H54 (cell line): ENCODE data around the gene TBCC.

Experiments
- DNase-seq: peaks from one replicate; pipeline ENCODE4 v3.0.0; 2011; ENCODE audit warnings: low spot score, mixed read lengths; ENCODE audit not compliant: insufficient read length
- FAIRE-seq: peaks from 3 replicates; lab custom pipeline; 2011; peaks lifted over from hg19 to GRCh38; lab: Jason Lieb, UNC
- POLR2A ChIP-seq: IDR thresholded peaks from 2 replicates; pipeline ENCODE4 v1.6.1; 2011; ENCODE audit warnings: low read depth, mild to moderate bottlenecking, low read length

TBCC gene, protein sequence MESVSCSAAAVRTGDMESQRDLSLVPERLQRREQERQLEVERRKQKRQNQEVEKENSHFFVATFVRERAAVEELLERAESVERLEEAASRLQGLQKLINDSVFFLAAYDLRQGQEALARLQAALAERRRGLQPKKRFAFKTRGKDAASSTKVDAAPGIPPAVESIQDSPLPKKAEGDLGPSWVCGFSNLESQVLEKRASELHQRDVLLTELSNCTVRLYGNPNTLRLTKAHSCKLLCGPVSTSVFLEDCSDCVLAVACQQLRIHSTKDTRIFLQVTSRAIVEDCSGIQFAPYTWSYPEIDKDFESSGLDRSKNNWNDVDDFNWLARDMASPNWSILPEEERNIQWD

DNA sequence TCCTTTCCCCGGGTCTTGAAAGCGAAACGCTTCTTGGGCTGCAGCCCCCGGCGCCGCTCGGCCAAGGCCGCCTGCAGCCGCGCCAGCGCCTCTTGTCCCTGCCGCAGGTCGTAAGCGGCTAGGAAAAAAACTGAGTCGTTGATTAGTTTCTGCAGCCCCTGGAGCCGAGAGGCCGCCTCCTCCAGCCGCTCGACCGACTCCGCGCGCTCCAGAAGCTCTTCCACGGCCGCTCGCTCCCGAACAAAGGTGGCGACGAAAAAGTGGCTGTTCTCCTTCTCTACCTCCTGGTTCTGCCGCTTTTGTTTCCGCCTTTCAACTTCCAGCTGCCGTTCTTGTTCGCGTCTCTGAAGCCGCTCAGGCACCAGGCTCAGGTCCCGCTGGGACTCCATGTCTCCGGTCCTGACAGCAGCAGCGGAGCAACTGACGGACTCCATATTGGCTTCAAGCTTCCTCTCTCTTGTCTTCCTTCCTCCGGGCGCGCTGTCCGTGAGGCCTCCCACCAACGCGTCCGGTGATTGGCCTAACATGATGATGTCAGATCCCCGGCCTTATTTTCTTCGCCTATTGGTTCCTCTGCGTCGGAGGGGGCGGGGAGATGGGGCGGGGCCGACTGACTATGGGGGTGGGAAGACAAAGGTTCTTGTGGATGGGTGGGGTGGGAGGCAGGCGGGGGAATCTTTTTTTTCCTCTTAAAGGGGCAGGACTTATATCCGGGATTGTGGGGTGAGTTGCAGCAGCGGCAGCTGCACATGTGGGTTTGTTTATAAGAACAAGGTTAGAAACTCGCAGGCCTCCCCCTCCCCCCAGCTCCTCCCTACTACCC is at the start of gene TBCC:
TSS of gene TBCC (minus strand) at position 464 of the 823 bp plus-strand sequence. CDS start at position 434, 30 bp downstream.
- peak; percentile 57 for FAIRE-seq
- DNase-seq, result peak; percentile 95
- TF ChIP-seq POLR2A, result peak; percentile 91

- DNase-seq (no peak), FAIRE-seq (no peak)
- TF ChIP-seq POLR2A, result no peak
These were observed 49.7 kb upstream of the TBCC start for GRCh38 chr6:42795651-42796050.

DNA sequence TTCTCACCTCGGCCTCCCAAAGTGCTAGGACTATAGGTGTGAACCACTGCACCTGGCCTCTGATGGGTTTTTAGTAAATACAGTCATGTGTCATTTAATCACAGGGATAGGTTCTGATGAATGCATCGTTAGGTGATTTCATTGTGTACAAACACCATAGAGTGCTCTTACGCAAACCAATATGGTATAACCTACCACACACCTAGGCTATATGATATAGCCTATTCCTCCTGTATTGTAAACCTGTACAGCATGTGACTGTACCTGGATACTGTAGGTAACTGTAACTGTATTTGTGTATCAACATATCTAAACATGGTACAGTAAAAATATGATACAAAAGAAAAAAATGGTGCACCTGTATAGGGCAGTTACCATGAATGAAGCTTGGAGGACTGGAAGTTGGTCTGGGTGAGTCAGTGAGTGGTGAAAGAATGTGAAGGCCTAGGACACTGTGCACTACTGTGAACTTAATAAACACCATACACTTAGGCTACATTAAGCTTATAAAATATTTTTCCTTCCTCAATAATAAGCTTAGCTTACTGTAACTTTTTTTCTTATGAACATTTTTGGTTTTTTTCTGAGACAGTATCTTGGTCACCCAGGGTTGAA is 45.9 kb upstream of the TBCC start:
- TF ChIP-seq POLR2A, result no peak
- FAIRE-seq (no peak), DNase-seq (no peak)

DNA sequence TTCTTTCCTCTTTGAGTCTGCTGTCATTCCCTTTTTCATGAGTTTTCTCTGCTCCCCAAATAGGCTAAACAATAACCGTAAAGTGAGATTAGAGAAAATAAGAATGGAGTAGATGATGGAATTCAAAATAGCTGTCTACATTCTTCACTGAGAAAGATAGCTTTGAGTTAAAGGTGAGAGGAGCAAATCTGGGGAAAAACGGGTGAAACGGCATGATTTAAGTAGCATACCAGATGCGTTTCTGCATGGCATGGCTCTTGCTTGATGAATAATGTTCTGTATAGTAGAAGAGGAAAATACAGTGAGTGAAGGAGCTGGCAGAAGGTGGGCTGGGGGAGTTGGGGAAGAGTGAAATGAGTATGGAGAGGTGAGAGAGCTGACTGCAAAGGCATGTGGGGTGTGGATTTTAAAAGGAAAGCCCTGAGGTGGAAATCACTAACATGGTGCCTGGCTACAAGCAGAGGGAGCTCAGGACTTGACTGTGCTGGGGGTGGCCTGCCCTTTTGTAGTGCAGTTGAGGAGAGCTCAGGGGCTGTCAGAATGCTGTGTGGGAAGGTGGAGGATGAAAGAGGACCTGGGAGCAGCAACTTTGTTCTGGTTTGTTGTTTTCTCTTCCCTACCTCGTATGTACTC is 44.8 kb upstream of the TBCC start:
- FAIRE-seq, result no peak
- DNase-seq, result no peak
- no peak for TF ChIP-seq POLR2A

DNA sequence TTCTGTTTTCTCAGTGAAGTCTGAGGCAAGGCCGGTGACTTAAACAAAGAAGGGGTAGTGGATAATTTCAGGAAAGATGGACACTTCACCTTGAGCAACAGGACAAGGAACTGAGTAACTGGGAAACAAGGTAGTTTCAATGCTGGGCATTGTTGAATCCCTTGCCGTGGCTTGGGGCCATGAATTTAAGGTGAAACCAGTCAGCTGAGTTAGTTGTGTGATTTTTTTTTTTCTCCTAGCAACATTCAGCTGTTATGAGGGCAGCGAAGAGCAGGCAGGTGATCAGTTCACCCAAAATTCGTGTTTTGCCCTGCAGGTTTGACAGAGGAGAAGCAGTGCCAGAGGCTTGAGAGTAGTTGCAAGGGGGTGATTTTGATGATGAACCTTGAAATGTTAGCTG is 42.8 kb upstream of the TBCC start:
- no peak for TF ChIP-seq POLR2A
- FAIRE-seq, result no peak
- DNase-seq, result no peak

- TF ChIP-seq POLR2A, result no peak
- DNase-seq (no peak), FAIRE-seq (no peak)
These were observed 41.2 kb upstream of the TBCC start for GRCh38 chr6:42787063-42787472.

DNA sequence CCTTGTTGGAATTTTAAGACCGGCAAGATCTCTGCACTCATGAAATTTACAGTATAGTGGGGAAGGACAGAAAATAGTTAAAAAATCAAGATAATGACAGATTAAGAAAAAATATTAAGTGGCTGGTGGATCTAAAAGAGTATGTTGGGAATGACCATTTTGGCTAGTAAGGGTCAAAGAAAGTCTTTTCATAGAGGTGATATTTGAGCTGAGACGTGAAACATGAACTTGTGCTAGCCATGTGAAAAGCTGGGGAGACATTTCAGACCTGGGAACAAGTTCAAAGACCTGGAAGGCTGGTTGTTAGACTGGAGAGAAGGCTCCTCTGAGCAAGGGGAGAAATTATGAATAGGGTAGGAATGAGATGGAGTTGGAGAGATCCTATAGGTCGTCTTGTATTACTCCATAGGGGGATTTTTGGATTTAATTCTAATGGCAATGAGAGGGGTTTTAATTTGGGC is 40.7 kb upstream of the TBCC start:
- no peak for DNase-seq
- no peak for TF ChIP-seq POLR2A
- FAIRE-seq, result no peak

DNA sequence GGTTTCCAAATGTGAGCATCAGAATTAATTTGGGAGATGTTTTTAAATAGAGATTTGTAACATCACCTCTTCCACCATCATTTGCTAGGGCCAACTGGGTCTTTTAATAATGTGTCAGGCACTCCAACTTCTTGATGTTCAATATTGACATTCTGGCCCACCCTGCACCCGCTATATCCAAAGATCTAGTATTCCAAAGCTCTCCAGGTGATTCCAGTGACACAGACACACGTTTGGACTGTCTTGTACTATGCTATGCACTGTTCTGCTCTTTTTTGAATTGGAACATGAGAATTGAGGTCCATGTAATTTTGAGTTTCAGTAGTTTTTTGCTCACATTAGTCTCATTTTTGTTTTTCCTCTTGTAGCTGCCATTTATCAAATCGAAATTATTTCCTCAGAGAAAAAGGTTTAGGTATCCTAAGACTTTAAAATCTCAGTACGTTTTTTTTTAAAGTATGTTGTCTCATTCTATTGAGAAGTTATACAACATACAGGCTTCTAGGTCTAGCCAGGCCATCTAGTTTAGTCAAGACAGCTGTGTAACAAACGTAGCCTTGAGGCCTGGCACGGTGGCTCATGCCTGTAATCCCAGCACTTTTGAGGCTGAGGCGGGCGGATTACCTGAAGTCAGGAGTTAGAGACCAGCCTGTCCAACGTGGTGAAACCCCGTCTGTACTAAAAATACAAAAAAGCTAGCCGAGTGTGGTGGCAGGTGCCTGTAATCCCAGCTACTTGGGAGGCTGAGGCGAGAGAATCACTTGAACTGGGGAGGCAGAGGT is 39.0 kb upstream of the TBCC start:
- no peak for TF ChIP-seq POLR2A
- DNase-seq, result no peak
- FAIRE-seq, result peak; percentile 15

GRCh38 chr6:42783876-42784642 is 38.2 kb upstream of the TBCC start:
- TF ChIP-seq POLR2A, result no peak
- FAIRE-seq (no peak), DNase-seq (no peak)

GRCh38 chr6:42783177-42783875 is 37.4 kb upstream of the TBCC start:
- DNase-seq, result peak; percentile 40
- TF ChIP-seq POLR2A, result peak; percentile 51
- FAIRE-seq, result no peak

- no peak for FAIRE-seq
- DNase-seq, result peak; percentile 82
- no peak; the same call in none of the 2 replicates for TF ChIP-seq POLR2A
These were observed 36.8 kb upstream of the TBCC start for GRCh38 chr6:42782689-42783176.
